PC-9 (cell line): Measurements from ENCODE around the gene PAX7. TPM values are rescaled to one million over a fixed set of nuclear protein-coding genes. Genes with fewer than 3 reads are reported as not detected.

Source experiments
- BruUV-seq: library from RNA; stranded (reverse); fragments of 400-500 nt; replicated peaks from 2 replicates; lab custom pipeline; 2021; lab: Mats Ljungman, UMichigan
- CTCF ChIA-PET: fragments of 300-600 bp; sonication (Branson Sonifier 250); formaldehyde crosslinking; loops from one replicate; lab custom pipeline; 2022; ENCODE audit warnings: antibody characterized with exemption; lab: Charles Lee
- POLR2A ChIA-PET: fragments of 300-600 bp; sonication (Branson Sonifier 250); formaldehyde crosslinking; loops from one replicate; lab custom pipeline; 2022; ENCODE audit warnings: antibody characterized with exemption; ENCODE audit not compliant: unreplicated experiment; lab: Charles Lee
- DNase-seq, 2 experiments: peaks; one replicate each; pipeline versions ENCODE4 v3.0.0 to v3.0.0-alpha.2; 2015 to 2022; ENCODE audit warnings: mixed read lengths in 1 of 2
- H2AFZ ChIP-seq: fragments of 200-600 bp; sonication (generic); 2 replicates; pipeline ENCODE4 v1.8.1; 2017; ENCODE audit warnings: antibody characterized with exemption
- H3F3A ChIP-seq: fragments of 200-600 bp; sonication (generic); 2 replicates; pipeline ENCODE4 v1.8.1; 2017; ENCODE audit warnings: antibody characterized with exemption, mild to moderate bottlenecking, low read depth; ENCODE audit not compliant: insufficient read depth
- H3K27ac ChIP-seq: fragments of 200-600 bp; sonication (generic); 2 replicates; pipeline ENCODE4 v1.6.1; 2016; ENCODE audit warnings: mixed run types
- H3K27me3 ChIP-seq: fragments of 200-600 bp; sonication (generic); 2 replicates; pipeline ENCODE4 v1.6.1; 2016; ENCODE audit warnings: low read depth, mixed run types; ENCODE audit not compliant: insufficient read depth
- H3K36me3 ChIP-seq: fragments of 200-600 bp; sonication (generic); 2 replicates; pipeline ENCODE4 v1.6.1; 2016; ENCODE audit warnings: low read depth, mixed run types
- H3K4me1 ChIP-seq: fragments of 200-600 bp; sonication (generic); replicated peaks from 2 replicates; pipeline ENCODE4 v1.6.1; 2016; ENCODE audit warnings: mixed run types; ENCODE audit not compliant: insufficient read depth
- H3K4me2 ChIP-seq: fragments of 200-600 bp; sonication (generic); 2 replicates; pipeline ENCODE4 v1.6.1; 2017; ENCODE audit warnings: mixed run types
- H3K4me3 ChIP-seq: fragments of 200-600 bp; sonication (generic); 2 replicates; pipeline ENCODE4 v1.6.1; 2016; ENCODE audit warnings: mixed run types
- H3K79me2 ChIP-seq: fragments of 200-600 bp; sonication (generic); 2 replicates; pipeline ENCODE4 v1.6.1; 2017; ENCODE audit warnings: low read depth, mixed run types
- H3K9me2 ChIP-seq: fragments of 200-600 bp; sonication (generic); 2 replicates; pipeline ENCODE4 v1.8.1; 2017; ENCODE audit warnings: mild to moderate bottlenecking; ENCODE audit not compliant: insufficient read depth
- H3K9me3 ChIP-seq: fragments of 200-600 bp; sonication (generic); 2 replicates; pipeline ENCODE4 v1.8.1; 2016; ENCODE audit warnings: low read depth; ENCODE audit not compliant: insufficient read depth
- H4K20me1 ChIP-seq: fragments of 200-600 bp; sonication (generic); 2 replicates; pipeline ENCODE4 v1.8.1; 2017; ENCODE audit not compliant: insufficient read depth
- CTCF ChIP-seq: fragments of 200-600 bp; sonication (generic); conservative IDR thresholded peaks from 2 replicates; pipeline ENCODE4 v1.6.1; 2017; ENCODE audit warnings: mixed run types, antibody characterized with exemption, mild to moderate bottlenecking, moderate library complexity
- EZH2 ChIP-seq: fragments of 200-600 bp; sonication (generic); IDR thresholded peaks from 2 replicates; pipeline ENCODE4 v1.8.0; 2017; ENCODE audit warnings: antibody characterized with exemption, low read depth
- intact Hi-C: fragments of 100-400 bp; cut with micrococcal nuclease; formaldehyde crosslinking; loops from one replicate; pipeline ENCODE4 v1.10.0; 2022; ENCODE audit not compliant: unreplicated experiment
- total RNA-seq: library from RNA; stranded (reverse); gene quantifications from 2 replicates; pipeline ENCODE4 v1.2.3, GENCODE V29; 2021

The PAX7 gene
- total RNA-seq, 1 experiment from 2014 or later: not detected

GRCh38 chr1:18738126-18738525 is 107.5 kb downstream of the PAX7 start:
- no peaks in the 10 kb centered on the region for H3K9me2 ChIP-seq
- no peaks in the 10 kb centered on the region for H3K36me3 ChIP-seq
- ChIA-PET CTCF (no interaction called here), POLR2A (no interaction called here)
- no peak overlapping the region for H3K4me3 ChIP-seq
- no TSS peak for BruUV-seq
- TF ChIP-seq CTCF (no peak), EZH2 (no peak)
- no peaks in the 10 kb centered on the region for H3F3A ChIP-seq
- intact Hi-C loops: no loop called here
- H3K9me3 ChIP-seq: no peaks in the 10 kb centered on the region
- H3K79me2 ChIP-seq: no peaks in the 10 kb centered on the region
- H3K27me3 ChIP-seq: peaks cover 30% of the 10 kb centered on the region; the same call in 1 of the 2 replicates
- H3K4me2 ChIP-seq: no peak overlapping the region
- DNase-seq: no peak
- no peak overlapping the region for H3K27ac ChIP-seq
- no peaks in the 10 kb centered on the region for H3K4me1 ChIP-seq
- H2AFZ ChIP-seq: no peak overlapping the region
- no peaks in the 10 kb centered on the region for H4K20me1 ChIP-seq

- Histone ChIP-seq H3K79me2 (no peaks in the 10 kb centered on the region), H3K27me3 (peaks cover 25% of the 10 kb centered on the region; the same call in 1 of the 2 replicates), H3K4me3 (no peak overlapping the region), H4K20me1 (no peaks in the 10 kb centered on the region), H3K4me2 (no peak overlapping the region), H3K27ac (no peak overlapping the region), H3F3A (no peaks in the 10 kb centered on the region), H3K9me3 (no peaks in the 10 kb centered on the region), H3K9me2 (no peaks in the 10 kb centered on the region), H3K4me1 (no peaks in the 10 kb centered on the region), H3K36me3 (no peaks in the 10 kb centered on the region), H2AFZ (no peak overlapping the region)
- no peak for TF ChIP-seq CTCF
- TF ChIP-seq EZH2: no peak
- POLR2A ChIA-PET: no interaction called here
- BruUV-seq: no TSS peak
- CTCF ChIA-PET: no interaction called here
- intact Hi-C loops: no loop called here
- DNase-seq: no peak
These were observed 108.0 kb downstream of the PAX7 start for GRCh38 chr1:18738617-18739016.

GRCh38 chr1:18739408-18739807 is 108.8 kb downstream of the PAX7 start:
- no peaks in the 10 kb centered on the region for H3K36me3 ChIP-seq
- H3K27me3 ChIP-seq: peaks cover 19% of the 10 kb centered on the region; the same call in 1 of the 2 replicates
- DNase-seq: no peak
- no peak overlapping the region for H3K4me2 ChIP-seq
- H3K4me3 ChIP-seq: no peak overlapping the region
- no peaks in the 10 kb centered on the region for H3K9me2 ChIP-seq
- CTCF ChIA-PET: no interaction called here
- H3K27ac ChIP-seq: no peak overlapping the region
- no peaks in the 10 kb centered on the region for H3K9me3 ChIP-seq
- no peaks in the 10 kb centered on the region for H3K4me1 ChIP-seq
- TF ChIP-seq CTCF (no peak), EZH2 (no peak)
- H2AFZ ChIP-seq: no peak overlapping the region
- BruUV-seq: no TSS peak
- H3F3A ChIP-seq: no peaks in the 10 kb centered on the region
- POLR2A ChIA-PET: no interaction called here
- no peaks in the 10 kb centered on the region for H4K20me1 ChIP-seq
- intact Hi-C loops: no loop called here
- H3K79me2 ChIP-seq: no peaks in the 10 kb centered on the region
